Hematopoietic multipotent progenitor cell treated with erythropoietin and hydrocortisone succinate and interleukin-3 and kit ligand, for 6 days (in vitro differentiated cells): ENCODE data around the gene PCNX1.
A peak's percentile ranks its signal among the peaks of the same experiment; 100 is the strongest.
"Not testable (repeated sequence)": the region's sequence is repeated elsewhere in the genome, so short reads cannot be mapped to it uniquely, and the experiment has no call there.

Experiments
- DNase-seq: peaks from one replicate; pipeline ENCODE4 v3.0.0-alpha.2; 2015

Gene PCNX1

DNA sequence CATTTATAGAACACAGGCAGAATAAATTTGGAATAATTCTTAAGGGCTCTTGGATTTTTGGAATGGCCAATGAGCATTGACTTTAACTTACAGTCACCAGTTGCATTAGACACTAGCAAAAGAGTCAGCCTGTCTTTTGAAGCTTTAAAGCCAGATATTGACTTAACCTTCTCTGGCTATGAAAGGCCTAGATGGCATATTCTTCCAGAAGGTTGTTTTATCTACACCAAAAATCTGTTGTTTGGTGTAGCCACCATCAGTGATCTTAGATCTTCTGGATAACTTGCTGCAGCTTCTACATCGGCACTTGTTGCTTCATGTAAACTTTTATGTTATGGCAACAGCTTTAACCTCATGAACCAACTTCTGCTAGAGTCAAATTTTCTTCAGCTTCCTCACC, 10.4 kb downstream of the PCNX1 start:
- DNase-seq: peak; percentile 52

DNA sequence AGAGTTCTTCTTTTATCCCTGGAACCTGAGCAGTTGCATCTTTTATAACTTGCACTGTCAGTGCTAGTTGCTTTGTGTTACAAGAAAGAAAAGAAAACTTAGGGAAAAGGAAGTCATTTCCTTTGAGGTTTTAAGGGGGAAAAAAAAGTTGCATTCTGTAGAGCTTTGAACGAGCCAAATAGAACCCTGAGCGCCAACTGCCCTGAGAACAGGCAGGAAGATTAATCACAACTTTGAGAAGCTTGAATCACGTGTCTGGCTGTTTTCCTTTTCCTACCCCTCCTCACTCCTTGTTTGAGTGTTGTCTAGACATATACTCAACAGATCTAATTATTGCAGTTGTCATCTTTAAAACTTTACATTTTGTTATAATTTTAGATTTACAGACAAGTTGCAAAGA, 12.5 kb downstream of the PCNX1 start:
- DNase-seq: no peak

DNA sequence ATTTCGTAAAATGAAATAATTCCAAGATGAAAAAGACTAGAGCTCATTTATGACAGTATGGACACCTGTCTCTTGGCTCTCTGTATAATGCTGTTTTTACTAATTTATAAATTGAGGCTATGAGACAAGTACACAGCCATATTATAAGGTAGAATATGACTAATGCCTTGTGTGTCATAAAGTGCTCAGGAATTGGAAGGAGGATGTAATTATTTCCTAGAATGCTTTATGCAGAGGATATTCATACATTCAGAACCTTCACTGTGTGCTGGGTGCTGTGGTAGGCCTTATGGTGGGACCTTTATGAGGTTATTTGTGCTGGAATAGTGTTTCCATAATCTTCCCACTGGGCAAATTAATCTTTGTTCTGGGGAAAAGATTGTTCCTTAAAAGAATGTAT, 13.3 kb downstream of the PCNX1 start:
- no peak for DNase-seq

DNA sequence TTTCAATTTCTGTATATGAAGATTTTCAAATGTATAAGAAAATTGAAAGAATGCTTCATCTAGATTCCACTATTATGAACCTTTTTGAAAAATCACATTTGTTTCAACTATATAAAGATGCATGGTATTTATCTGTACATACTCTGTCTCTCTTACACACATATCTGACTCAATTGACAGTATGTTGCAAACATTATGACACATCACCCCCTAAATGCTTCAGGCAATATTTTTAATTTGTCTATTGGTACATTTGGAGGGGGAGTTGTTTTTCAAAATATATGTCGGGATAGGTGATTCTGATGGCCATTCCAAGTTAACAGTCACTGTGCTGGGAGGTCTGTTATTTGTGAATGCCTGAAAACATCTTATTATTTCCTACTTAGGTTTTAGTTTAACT, 14.4 kb downstream of the PCNX1 start:
- DNase-seq: no peak

DNA sequence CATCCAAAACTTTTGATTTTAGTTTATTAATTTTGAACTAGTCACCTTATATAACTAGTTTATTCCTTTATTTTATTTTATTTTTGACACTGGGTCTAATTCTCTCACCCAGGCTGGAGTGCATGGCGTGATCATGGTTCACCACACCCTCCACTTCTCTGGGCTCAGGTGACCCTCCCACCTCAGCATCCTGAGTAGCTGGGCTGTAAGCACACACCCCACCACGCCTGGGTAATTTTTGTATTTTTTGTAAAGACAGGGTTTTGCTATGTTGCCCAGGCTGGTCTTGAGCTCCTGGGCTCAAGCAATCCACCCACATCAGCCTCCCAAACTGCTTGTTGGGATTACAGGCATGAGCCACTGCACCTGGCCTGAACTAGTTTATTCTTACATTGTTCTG, 17.3 kb downstream of the PCNX1 start:
- no peak for DNase-seq

DNA sequence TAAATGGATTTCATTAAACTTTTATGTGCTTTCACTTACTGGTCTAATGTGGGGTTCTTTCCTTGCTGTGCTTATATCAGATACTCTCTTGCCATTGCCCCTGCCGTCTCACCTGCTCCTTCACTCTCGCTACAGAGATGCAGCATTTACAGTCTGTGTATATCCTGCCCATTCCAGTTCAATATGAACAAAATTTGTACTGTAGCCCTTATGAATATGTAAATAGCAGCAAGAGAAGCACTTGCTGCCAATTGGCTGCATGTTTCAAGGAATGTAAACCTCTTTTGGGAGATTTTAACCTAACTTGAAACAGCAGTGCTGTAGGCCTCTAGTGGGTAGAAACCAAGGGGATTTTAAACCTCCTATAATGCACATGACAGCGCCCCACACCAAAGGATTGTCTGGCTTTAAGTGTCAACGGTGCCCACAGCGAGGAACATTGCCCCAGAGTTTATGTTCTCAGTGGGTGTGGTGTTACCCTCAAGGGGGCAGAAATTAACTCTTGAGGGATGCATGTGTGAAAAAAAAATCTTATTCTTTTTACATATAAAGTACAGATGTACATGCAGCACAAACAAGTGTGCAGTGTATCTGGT, 19.1 kb downstream of the PCNX1 start:
- DNase-seq: no peak

DNA sequence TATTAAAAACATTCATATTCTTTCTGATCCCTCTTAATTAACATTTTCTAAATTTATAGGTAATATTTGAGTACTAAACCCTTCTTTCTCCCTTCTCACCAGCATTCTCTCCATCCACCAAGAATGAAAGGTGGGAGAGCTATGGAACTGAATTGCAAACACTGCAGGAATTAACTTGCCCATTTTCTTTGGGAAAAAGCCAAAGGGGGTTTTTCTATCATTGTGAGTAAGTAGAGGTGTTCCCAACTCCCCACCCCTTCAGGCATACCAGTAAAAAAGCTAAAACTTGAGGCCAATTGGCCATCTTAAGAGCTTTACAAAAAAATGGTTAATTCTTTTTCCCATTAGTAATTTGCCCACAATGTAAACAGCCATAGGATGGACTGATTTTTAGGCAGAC, 23.7 kb downstream of the PCNX1 start:
- DNase-seq: no peak

DNA sequence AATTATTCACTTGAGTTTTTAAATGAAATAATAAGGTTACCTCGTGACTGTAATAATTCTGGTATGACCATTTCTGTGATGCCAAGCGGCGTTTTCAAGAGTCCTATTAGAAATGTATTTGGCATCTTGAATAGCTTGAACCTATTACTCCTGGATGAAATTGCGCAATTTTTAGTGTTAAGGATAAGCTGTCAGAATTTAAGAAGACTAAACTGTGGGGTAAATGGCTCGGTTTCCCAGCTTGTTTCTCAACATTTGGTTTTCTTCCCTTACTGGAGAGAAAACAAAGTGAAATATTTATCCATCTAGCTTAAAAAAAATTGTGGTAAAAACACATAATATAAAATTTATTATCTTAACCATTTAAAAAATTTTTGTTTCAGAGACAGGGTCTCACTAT, 26.8 kb downstream of the PCNX1 start:
- no peak for DNase-seq

DNA sequence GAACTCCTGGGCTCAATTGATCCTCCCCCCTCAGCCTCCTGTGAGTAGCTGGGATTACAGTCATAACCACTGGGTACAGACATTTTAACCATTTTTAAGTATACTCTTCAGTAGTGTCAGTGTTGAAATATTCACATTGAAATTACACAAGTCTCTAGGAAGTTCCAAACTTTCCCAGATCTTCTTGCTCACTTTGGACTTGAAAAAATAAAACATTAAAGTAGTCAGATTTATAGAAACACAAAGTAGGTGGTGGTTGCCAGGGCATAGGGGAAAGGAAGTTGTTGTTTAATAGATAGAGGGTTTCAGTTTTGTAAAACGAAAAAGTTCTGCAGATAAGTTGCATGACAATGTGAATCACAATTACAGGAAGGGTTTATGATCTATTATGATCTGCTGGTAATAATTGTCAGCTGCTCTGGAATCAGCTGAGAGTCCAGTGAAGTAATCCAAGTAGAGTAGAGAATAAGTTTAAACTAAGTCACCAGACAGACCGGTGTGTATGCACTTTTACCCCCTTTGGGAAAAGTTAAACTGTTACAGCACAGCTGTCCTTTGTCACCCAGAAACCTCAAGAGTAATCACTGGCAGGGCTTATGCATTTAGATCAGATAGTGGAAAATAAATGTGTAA, 27.4 kb downstream of the PCNX1 start:
- peak; percentile 21 for DNase-seq

DNA sequence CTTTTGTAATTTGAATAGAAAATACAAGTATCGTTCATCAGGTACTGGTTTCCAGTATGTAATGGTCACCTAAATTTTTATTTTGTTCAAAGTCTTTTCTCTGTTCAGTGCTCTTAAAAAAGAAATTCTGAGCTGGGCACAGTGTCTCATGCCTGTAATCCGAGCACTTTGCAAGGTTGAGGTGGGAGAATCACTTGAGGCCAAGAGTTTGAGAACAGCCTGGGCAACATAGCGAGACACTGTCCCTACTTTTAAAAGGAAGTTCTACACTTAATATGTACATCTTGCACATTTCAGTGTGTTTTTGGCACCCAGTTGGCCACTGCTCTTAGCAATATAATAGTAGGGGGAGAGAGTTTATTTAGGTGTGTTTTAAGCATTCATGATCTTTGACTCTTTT, 27.9 kb downstream of the PCNX1 start:
- no peak for DNase-seq

DNA sequence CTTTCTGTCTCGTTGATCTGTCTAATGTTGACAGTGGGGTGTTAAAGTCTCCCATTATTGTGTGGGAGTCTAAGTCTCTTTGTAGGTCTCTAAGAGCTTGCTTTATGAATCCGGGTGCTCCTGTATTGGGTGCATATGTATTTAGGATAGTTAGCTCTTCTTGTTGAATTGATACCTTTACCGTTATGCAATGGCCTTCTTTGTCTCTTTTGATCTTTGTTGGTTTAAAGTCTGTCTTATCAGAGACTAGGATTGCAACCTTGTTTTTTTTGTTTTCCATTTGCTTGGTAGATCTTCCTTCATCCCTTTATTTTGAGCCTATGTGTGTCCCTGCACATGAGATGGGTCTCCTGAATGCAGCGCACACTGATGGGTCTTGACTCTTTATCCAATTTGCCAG, 32.4 kb downstream of the PCNX1 start:
- DNase-seq: not testable (repeated sequence)

DNA sequence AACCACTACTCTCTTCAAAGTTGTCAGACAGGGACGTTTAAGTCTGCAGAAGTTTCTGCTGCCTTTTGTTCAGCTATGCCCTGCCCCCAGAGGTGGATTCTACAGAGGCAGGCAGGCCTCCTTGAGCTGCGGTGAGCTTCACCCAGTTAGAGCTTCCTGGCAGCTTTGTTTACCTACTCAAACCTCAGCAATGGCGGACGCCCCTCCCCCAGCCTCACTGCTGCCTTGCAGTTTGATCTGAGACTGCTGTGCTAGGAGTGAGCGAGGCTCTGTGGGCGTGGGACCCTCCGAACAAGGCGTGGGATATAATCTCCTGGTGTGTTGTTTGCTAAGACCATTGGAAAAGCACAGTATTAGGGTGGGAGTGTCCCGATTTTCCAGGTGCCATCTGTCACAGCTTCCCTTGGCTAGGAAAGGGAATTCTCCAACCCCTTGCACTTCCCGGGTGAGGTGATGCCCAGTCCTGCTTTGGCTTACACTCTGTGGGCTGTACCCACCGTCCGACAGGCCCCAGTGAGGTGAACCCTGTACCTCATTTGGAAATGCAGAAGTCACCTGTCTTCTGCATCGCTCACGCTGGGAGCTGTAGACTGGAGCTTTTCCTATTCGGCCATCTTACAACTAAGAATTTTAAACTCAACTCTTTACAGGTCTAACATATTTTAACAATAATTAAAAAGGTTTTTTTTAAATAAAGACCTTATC, 34.5 kb downstream of the PCNX1 start:
- not testable (repeated sequence) for DNase-seq

DNA sequence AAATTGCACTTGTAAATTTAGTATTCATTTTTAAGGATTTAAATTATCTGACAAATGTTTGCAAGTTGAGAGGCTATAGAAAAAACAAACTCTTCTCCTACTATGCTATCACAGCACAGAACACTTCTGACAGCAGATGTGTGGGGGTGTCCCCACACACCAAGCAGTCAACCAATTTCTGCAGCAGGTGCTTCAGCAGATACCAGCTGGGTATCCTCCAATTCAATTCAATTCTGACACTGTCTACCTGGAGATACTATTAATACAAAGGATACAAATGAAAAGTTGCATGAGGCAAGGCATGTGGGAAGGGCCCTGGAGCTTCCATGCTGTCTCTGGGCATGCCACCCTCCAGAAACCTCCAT, 35.1 kb downstream of the PCNX1 start:
- no peak for DNase-seq

DNA sequence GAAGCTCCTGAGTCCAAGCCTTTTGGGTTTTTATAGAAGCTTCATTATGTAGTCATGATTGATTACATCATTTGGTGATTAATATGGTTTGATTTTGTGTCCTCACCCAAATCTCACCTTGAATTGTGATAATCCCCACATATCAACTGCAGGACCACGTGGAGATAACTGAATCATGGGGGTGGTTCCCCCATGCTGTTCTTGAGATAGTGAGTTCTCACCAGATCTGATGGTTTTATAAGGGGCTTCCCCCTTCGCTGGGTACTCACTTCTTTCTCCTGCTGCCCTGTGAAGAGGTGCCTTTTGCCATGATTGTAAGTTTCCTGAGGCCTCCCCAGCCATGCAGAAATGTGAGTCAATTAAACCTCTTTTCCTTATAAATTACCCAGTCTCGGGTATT, 35.5 kb downstream of the PCNX1 start:
- DNase-seq: not testable (repeated sequence)

DNA sequence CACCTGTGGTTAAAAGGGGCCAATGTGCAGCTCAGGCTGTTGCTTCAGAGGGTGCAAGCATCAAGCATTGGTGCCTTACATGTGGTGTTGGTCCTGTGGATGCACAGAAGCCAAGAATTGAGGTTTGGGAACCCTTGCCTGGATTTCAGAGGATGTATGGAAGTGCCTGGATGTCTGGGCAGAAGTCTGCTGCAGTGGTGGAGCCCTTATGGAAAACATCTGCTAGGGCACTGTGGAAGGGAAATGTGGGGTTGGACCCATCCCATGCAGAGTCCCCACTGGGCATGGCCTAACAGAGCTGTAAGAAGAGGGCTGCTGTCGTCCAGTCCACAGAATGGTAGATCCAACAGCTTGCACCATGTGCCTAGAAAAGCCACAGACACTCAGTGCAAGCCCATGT, 36.6 kb downstream of the PCNX1 start:
- no peak for DNase-seq

DNA sequence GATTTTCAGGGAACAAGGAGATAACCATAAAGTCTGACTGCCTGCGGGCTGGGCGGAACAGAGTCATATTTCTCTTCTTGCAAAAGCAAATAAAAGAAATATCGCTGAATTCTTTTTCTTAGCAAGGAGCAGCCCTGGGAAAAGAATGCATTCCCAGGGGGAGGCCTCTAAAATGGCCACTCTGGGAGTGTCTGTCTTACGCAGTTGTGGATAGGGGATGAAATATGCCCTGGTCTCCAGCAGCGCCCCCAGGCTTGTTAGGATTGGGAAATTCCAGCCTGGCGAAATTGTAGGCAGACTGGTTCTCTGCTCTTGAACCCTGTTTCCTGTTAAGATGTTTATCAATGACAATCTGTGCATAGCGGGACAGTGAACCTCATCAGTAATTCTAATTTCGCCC, 40.5 kb downstream of the PCNX1 start:
- no peak for DNase-seq

DNA sequence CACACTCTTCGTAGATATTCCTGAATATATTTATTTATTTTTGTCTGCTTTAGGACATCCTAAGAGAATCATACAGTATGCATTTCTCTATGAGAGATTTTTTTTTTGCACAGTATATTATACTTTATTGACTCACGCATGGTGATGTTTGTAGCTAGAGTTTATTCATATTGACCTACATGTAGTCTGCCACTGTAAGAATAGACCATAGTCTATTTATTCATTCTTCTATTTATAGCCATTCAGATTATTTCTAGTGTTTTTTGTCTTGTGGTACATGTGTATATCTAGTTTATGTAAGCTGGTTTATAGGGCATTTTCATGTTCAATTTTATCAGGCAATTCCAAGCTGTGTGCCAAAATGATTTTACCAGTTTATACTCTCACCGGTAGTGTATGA, 45.2 kb downstream of the PCNX1 start:
- DNase-seq: no peak

DNA sequence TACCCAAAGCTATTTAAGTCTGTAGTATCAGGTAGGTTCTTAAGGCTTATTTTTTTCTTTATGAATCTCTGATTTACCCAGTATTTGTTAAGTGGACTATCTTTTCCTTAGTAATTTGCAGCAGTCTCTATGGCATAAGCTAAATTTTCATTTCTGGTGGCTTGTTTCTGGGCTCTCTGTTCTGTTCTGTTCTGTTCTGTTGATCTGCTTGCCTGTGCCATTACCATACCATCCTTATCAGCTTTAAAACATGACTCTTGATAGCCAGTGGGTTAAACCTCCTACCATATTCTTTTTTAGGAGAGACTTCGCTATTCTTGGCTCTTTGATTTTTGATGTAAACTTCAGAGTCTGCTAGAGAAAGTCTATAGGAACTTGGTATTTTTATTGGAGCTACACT, 46.8 kb downstream of the PCNX1 start:
- DNase-seq: no peak

DNA sequence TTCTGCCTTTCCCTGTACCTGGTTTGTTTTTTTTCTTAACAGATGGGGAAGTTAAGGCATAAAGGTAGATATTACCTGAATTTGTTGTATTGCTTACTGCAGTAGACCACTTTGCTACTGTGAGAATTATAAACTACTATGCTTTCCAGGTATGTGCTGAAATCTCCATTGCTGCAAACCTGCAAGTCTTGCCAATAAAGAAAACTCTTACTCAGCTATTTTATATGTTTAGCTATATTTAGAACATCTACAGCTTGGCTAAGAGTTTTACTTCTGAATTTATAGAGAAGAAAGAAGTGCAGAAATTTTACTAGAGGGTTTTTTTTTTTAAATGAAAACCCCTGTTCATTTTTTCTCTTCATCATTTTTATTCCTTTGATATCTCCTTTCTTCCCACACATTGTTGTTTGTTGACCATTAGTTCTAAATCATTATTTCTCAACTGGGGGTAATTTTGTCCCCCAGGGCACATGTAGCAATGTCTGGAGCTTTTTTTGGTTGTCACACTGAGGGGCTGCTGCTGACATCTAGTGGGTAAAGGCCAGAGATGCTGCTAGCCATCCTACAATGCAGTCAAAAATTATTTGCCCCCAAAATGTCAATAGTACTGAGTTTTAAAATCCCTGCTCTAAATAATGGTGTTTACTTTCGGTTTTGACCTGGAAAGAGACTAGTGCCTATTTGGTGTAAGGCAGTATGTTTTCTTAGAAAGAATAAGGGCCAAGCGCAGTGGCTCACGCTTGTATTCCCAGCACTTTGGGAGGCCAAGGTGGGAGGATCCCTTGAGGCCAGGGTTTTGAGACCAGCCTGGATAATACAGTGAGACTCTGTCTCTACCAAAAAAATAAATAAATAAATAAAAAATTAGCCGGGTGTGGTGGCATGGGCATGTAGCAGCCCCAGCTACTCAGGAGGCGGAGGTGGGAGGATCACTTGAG, 48.6 kb downstream of the PCNX1 start:
- peak; percentile 73 for DNase-seq

DNA sequence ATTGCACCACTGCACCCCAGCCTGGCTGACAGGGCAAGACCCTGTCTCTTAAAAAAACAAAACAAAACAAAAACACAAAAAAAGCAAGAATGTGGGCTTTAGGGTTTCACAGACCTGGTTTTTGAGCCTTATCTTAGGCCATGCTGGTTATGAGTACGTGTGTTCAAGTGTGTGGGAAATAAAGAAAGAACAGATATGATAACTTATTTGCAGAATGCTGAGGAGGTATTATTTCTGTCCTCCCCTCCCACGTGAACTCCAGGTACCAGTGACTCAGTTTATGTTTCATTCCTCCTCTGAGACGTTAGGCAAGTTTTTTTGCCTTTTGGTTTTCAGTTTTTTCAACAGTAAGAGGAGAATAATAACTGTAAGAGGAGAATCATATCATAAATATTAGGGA, 49.3 kb downstream of the PCNX1 start:
- no peak for DNase-seq

DNA sequence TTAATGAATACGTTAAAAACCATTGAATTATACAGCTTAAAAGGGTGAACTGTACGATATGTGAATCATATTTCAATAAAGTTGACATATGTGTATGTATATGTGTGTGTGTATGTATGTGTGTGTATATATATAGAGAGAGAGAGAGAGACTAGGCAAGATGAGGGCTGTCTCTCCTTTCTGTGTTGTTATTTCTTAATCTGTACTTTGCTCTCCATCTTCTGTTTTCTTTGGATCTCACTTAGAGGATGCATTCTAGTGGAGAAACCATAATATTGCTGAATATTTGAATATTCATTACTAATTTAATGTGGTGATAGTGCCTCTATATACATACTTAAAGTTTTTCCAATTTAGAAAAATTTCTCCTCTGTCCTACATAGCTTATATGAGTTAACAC, 50.5 kb downstream of the PCNX1 start:
- DNase-seq: no peak

DNA sequence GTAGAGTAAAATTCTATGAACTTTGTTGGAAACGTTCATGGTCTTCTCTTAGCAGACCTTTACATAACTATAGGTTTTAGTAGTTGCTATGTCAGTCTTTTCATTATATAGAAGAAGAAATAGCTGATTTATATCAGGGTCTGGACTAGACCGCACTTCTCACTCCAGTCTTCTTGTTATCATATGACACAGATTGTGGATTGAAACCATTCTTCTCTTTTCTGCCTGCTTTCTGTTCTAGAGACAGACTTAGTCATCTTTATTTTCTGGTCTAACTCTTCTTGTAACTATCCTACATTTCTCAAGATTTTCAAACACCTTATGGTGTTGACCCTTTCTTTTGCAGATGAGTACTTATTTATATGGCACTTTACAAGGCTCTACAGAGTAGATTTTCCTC, 55.7 kb downstream of the PCNX1 start:
- DNase-seq: peak; percentile 56

DNA sequence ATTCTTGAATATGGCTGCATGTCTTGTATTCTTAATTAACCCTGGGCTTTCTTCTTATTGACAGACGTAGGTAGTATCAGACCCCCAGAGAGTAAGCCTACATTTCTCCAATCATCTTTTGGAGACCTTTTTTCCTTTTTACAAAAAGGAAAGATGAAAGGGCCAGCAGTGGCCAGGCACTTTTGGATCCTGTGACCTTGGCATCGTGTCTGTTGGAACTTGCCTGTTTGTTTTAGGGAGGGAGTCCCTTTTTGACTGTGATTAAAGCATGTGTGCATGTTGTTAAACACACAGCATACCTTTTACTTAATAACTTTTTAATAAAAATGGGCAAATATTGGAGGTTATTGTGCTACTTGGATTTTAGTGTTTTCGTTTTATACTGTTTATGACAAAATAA, 57.2 kb downstream of the PCNX1 start:
- no peak for DNase-seq

DNA sequence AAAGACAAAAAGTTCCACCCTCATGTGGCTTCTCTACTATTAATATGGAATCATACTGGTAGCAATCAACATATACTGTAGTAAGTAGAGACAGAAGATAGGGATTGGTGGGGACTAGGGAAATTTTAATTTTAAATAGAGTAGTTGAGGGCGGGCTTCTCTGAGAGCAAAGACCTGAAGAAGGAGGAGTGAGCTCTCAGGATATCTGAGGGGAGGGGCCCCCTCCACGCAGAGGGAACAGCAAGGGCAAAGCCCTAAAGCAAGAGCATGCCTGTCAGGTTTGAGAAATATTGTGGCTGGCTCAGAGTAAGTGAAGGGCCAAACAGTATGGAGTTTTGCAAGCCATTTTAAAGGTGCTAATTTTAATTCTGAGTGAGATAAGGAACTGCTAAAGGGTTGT, 64.3 kb downstream of the PCNX1 start:
- no peak for DNase-seq
